Smooth muscle cell (in vitro differentiated cells): ENCODE measurements around the gene EEF1A2. TPM values are rescaled to one million over a fixed set of nuclear protein-coding genes. Genes with fewer than 3 reads are reported as not detected.

ENCODE experiments used
- DNase-seq: peaks from one replicate; lab custom pipeline; 2025; ENCODE audit not compliant: unreplicated experiment; lab: John Stamatoyannopoulos, UW
- H2AFZ ChIP-seq: fragments of 200-600 bp; sonication (generic); 2 replicates; pipeline ENCODE4 v1.6.0; 2016; ENCODE audit warnings: antibody characterized with exemption, low read depth, mild to moderate bottlenecking
- H3F3A ChIP-seq: fragments of 200-600 bp; sonication (generic); 2 replicates; pipeline ENCODE4 v1.6.0; 2017; ENCODE audit warnings: antibody characterized with exemption, low read depth
- H3K27ac ChIP-seq: fragments of 200-600 bp; sonication (generic); 2 replicates; pipeline ENCODE4 v1.5.1; 2016; ENCODE audit warnings: low read depth, mild to moderate bottlenecking
- H3K27me3 ChIP-seq: fragments of 200-600 bp; sonication (generic); 2 replicates; pipeline ENCODE4 v1.6.1; 2016; ENCODE audit warnings: low read depth, mild to moderate bottlenecking
- H3K36me3 ChIP-seq: fragments of 200-600 bp; sonication (generic); 2 replicates; pipeline ENCODE4 v1.5.1; 2016; ENCODE audit warnings: low read depth
- H3K4me1 ChIP-seq: fragments of 200-600 bp; sonication (generic); 2 replicates; pipeline ENCODE4 v1.5.1; 2016; ENCODE audit warnings: low read depth
- H3K4me2 ChIP-seq: fragments of 200-600 bp; sonication (generic); 2 replicates; pipeline ENCODE4 v1.6.0; 2016; ENCODE audit warnings: mild to moderate bottlenecking
- H3K4me3 ChIP-seq: fragments of 200-600 bp; sonication (generic); 2 replicates; pipeline ENCODE4 v1.5.1; 2016; ENCODE audit warnings: mild to moderate bottlenecking
- H3K79me2 ChIP-seq: fragments of 200-600 bp; sonication (generic); 2 replicates; pipeline ENCODE4 v1.6.0; 2016; ENCODE audit warnings: low read depth, mild to moderate bottlenecking
- H3K9ac ChIP-seq: fragments of 200-600 bp; sonication (generic); 2 replicates; pipeline ENCODE4 v1.6.0; 2016; ENCODE audit warnings: low read depth
- H3K9me3 ChIP-seq: fragments of 200-600 bp; sonication (generic); replicated peaks from 2 replicates; pipeline ENCODE4 v1.5.1; 2016; ENCODE audit warnings: low read depth
- H4K20me1 ChIP-seq: fragments of 200-600 bp; sonication (generic); 2 replicates; pipeline ENCODE4 v1.6.0; 2016; ENCODE audit warnings: low read depth
- WGBS: methylation state at CpG from one replicate; pipeline ENCODE4 v1.1.7; 2016; ENCODE audit warnings: low lambda C conversion rate; 5-methylcytosine and 5-hydroxymethylcytosine counted together
- polyA plus RNA-seq: library from polyadenylated mRNA; unstranded; fragments of >200 nt; fragmentation: Nextera tagmentation; extraction: Ambion mirVana; gene quantifications from 2 replicates; pipeline ENCODE4 v1.2.1, GENCODE V29; 2016
- total RNA-seq: library from RNA; depleted of rRNA; stranded (reverse); fragments of >200 nt; gene quantifications from 2 replicates; pipeline ENCODE4 v1.2.3, GENCODE V29; 2014
- TF ChIP-seq, protein P1 (sequence below): fragments of 200-600 bp; sonication (generic); IDR thresholded peaks from 2 replicates; pipeline ENCODE4 v1.5.1; 2017; ENCODE audit warnings: borderline replicate concordance, mild to moderate bottlenecking, antibody characterized with exemption; ENCODE audit not compliant: insufficient read depth, poor library complexity, severe bottlenecking

The EEF1A2 gene
- total and polyA plus RNA-seq, 2 experiments from 2014 or later, result 2.1 to 5.1 TPM

DNA sequence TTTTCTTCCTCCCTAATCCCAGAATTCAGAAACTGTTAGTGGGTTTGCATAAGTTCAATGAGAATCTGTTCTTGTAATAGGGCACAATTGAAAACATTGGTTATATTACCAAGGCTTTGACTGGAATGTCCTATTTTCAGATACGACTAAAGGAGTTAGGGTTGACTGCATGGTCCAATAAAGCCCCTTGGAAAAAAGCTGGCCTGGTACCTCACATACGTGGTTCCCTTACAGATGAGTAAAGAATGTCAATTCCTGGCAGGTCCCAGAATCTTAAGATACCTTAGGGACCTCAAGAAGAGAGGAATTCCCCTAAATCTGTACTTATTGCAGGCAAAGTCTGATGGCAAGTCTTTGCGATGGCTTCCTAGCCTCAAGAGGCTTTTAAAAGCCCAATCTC lies 26.3 kb upstream of the EEF1A2 start:
- Histone ChIP-seq H3K4me1 (peaks cover 11% of the 10 kb centered on the region), H3K4me3 (no peak overlapping the region), H2AFZ (no peak overlapping the region), H3K36me3 (no peaks in the 10 kb centered on the region), H4K20me1 (peaks cover 48% of the 10 kb centered on the region), H3K9me3 (no peaks in the 10 kb centered on the region), H3K27ac (no peak overlapping the region), H3K27me3 (no peaks in the 10 kb centered on the region), H3K79me2 (peaks cover 11% of the 10 kb centered on the region), H3K9ac (no peak overlapping the region), H3F3A (no peaks in the 10 kb centered on the region), H3K4me2 (no peak overlapping the region)
- TF ChIP-seq, protein P1, sequence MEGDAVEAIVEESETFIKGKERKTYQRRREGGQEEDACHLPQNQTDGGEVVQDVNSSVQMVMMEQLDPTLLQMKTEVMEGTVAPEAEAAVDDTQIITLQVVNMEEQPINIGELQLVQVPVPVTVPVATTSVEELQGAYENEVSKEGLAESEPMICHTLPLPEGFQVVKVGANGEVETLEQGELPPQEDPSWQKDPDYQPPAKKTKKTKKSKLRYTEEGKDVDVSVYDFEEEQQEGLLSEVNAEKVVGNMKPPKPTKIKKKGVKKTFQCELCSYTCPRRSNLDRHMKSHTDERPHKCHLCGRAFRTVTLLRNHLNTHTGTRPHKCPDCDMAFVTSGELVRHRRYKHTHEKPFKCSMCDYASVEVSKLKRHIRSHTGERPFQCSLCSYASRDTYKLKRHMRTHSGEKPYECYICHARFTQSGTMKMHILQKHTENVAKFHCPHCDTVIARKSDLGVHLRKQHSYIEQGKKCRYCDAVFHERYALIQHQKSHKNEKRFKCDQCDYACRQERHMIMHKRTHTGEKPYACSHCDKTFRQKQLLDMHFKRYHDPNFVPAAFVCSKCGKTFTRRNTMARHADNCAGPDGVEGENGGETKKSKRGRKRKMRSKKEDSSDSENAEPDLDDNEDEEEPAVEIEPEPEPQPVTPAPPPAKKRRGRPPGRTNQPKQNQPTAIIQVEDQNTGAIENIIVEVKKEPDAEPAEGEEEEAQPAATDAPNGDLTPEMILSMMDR, result no peak
- no peak for DNase-seq
- 79% methylated on average over 3 of the region's 3 CpGs for WGBS

DNA sequence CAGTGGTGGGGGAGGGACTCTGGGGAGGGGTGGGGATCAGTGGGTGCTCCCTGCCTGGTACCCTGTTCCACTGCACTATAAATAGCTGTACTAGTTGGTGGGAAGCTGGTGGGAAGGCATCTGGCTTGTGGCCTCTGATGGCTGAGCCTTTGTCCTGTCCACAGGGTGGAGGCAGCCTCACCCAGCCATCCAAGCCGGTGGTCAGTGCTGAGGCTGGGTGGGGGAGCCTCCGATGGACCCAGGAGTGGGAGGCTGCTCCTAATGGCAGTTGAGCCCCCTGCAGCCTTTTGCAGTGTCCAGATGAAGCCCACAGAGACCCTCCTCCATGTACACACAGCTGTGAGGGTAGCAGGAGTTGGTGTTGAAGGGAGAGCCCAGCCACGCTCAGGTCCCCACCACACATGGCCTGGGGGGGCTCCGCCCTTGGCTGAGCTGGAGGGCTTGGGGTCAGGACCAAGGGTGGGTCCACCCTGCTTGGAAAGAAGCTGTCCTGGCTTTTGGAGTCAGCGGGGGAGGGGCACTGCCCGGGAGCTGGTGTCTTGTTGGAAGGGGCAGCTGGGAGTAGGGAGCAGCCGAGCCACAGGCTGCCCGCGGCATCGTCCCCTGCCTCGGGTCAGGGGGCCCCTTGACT lies 24.2 kb upstream of the EEF1A2 start:
- no peak overlapping the region for H2AFZ ChIP-seq

DNA sequence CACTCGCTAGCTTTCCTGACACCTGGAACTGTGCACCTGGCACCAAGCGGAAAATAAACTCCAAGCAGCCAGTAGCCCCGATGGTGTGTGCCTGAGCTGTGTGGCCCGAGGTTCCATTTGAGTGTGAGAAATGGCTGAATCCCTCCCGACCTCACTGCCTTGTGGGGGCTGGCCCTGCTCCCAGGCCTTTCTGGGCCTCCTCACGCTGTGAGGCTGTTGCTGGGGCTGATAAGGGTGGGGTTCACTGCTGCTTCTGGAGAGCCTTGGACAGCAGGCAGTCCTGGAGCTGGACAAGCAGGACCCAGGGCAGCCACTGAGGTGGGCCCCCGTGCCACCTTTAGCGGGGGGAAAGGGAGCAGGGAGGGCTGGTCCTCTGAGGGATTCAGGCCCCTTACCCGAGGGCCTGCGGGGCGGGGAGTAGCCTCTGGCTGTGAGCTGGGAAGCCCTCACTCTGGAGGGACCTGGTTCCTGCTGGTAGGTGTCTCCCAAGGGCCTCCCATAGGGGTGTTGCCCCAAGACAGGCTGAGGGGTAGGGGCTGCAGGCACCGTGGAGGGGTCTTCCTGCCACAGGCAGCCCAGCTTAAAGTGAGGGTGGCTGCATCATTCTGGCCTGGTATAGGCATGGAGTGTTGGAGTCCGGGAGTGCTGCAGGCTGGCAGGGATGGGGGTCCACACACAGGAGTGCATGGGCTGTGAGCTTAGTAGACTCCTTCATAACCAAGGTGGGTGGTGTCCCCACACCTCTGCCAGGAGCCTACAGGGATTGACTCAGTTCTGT lies 23.4 kb upstream of the EEF1A2 start:
- H3K4me3 ChIP-seq, result peak overlapping the region; percentile 96
- H3K4me1 ChIP-seq, result peaks cover 17% of the 10 kb centered on the region
- H3K79me2 ChIP-seq, result peaks cover 11% of the 10 kb centered on the region
- TF ChIP-seq, protein P1, result no peak
- no peaks in the 10 kb centered on the region for H3K36me3 ChIP-seq
- H2AFZ ChIP-seq, result no peak overlapping the region
- no peak for DNase-seq
- no peaks in the 10 kb centered on the region for H3K27me3 ChIP-seq
- H3K9me3 ChIP-seq, result no peaks in the 10 kb centered on the region
- H4K20me1 ChIP-seq, result peaks cover 43% of the 10 kb centered on the region
- WGBS, result 71% methylated on average over 13 of the region's 13 CpGs
- H3K4me2 ChIP-seq, result peak overlapping the region; percentile 99
- no peaks in the 10 kb centered on the region for H3F3A ChIP-seq
- H3K9ac ChIP-seq, result no peak overlapping the region
- no peak overlapping the region for H3K27ac ChIP-seq

More for the DNA sequence above, 24.2 kb upstream of the EEF1A2 start:
- no peak for DNase-seq
- 92% methylated on average over 11 of the region's 11 CpGs for WGBS
- H3K36me3 ChIP-seq, result no peaks in the 10 kb centered on the region
- no peaks in the 10 kb centered on the region for H3K27me3 ChIP-seq
- H3K4me1 ChIP-seq, result peaks cover 17% of the 10 kb centered on the region
- H3K27ac ChIP-seq, result no peak overlapping the region
- H3F3A ChIP-seq, result no peaks in the 10 kb centered on the region
- peaks cover 11% of the 10 kb centered on the region for H3K79me2 ChIP-seq
- no peak overlapping the region for H3K9ac ChIP-seq
- no peaks in the 10 kb centered on the region for H3K9me3 ChIP-seq
- TF ChIP-seq, protein P1, result no peak
- peaks cover 48% of the 10 kb centered on the region for H4K20me1 ChIP-seq
- H3K4me3 ChIP-seq, result no peak overlapping the region
- no peak overlapping the region for H3K4me2 ChIP-seq
